K562 (cell line): Measurements from ENCODE around the gene FOXJ2. TPM values are rescaled to one million over a fixed set of nuclear protein-coding genes. Genes with fewer than 3 reads are reported as not detected.

Experiments
- ATF4 ChIP-seq: fragments of 450-650 bp; formaldehyde crosslinking; IDR thresholded peaks from 2 replicates; pipeline ENCODE4 v1.4.0; 2022; ENCODE audit warnings: mild to moderate bottlenecking, moderate library complexity
- CBFA2T3 ChIP-seq: fragments of 450-650 bp; IDR thresholded peaks from 2 replicates; pipeline ENCODE4 v1.6.1; 2017
- ETV1 ChIP-seq: fragments of 450-650 bp; conservative IDR thresholded peaks from 2 replicates; pipeline ENCODE4 v1.6.1; 2016; ENCODE audit warnings: missing genetic modification characterization, control low read depth, low read depth, missing compliant biosample characterization
- KDM1A ChIP-seq, 2 experiments: fragments of 450-650 bp; IDR thresholded peaks; 2 replicates each; pipeline ENCODE4 v1.6.1; 2016; ENCODE audit warnings: mild to moderate bottlenecking in 2 of 2
- KLF16 ChIP-seq: IDR thresholded peaks from 2 replicates; pipeline ENCODE4 v1.6.1; 2016; ENCODE audit warnings: antibody characterized with exemption
- MAFG ChIP-seq: fragments of 450-650 bp; conservative IDR thresholded peaks from 2 replicates; pipeline ENCODE4 v1.6.1; 2016; ENCODE audit warnings: missing genetic modification characterization, missing compliant biosample characterization
- RCOR1 ChIP-seq, 2 experiments: IDR thresholded peaks; 2 replicates each; pipeline ENCODE4 v1.6.1; 2012; ENCODE audit warnings: low read depth in 2 of 2, low read length in 2 of 2, borderline replicate concordance in 1 of 2, improper control_type of control experiment in 1 of 2
- SMAD1 ChIP-seq: fragments of 150-350 bp; IDR thresholded peaks from 2 replicates; pipeline ENCODE4 v1.6.1; 2014; ENCODE audit warnings: low read length, low read depth; ENCODE audit not compliant: partially characterized antibody
- TOE1 ChIP-seq, 2 experiments: fragments of 450-650 bp in 1 of 2; sonication (generic) in 1 of 2; formaldehyde crosslinking in 1 of 2; IDR thresholded peaks; 2 replicates each; pipeline versions ENCODE4 v1.7.1 to v1.8.0; 2016 to 2022; ENCODE audit warnings: borderline replicate concordance in 2 of 2, mild to moderate bottlenecking in 2 of 2, antibody characterized with exemption in 1 of 2, inconsistent platforms in 1 of 2, low read depth in 1 of 2, missing genetic modification reagents in 1 of 2, moderate library complexity in 1 of 2
- ZNF318 ChIP-seq, 2 experiments: fragments of 450-650 bp; IDR thresholded peaks; 2 replicates each; pipeline ENCODE4 v1.6.1; 2016; ENCODE audit warnings: mild to moderate bottlenecking in 2 of 2, borderline replicate concordance in 1 of 2, low read depth in 1 of 2, moderate library complexity in 1 of 2
- polyA plus RNA-seq, 8 experiments: library from polyadenylated mRNA; depleted of rRNA in 4 of 8; stranded (reverse) in 5 of 8; unstranded in 3 of 8; fragments of >200 nt; fragmentation: Nextera tagmentation in 2 of 8; fragmentation: Illumina TruSeq in 1 of 8; extraction: Ambion mirVana in 2 of 8; extraction: Trizol in 1 of 8; gene quantifications; 2 replicates each; pipeline versions ENCODE4 v1.2.1 to v1.2.3, GENCODE V29; 2011 to 2014; ENCODE audit warnings: inconsistent platforms in 1 of 8, missing spikeins in 1 of 8
- total RNA-seq, 7 experiments: library from RNA; depleted of rRNA in 6 of 7; stranded (reverse); fragments of >200 nt in 6 of 7; fragmentation: Illumina TruSeq in 2 of 7; extraction: Trizol in 2 of 7; gene quantifications; 2 replicates each; pipeline versions ENCODE4 v1.2.1 to v1.2.3, GENCODE V29; 2011 to 2021; ENCODE audit warnings: low replicate concordance in 1 of 7

FOXJ2 gene
- total and polyA plus RNA-seq, 9 of the 15 experiments (the other 6 are each of a cell fraction or from before 2014, with no cell fraction given): 1.0 to 7.5 (median 2.4) TPM

- TF ChIP-seq TOE1 (IDR thresholded peaks at IDR 0.05; ENCODE audit: borderline replicate concordance) (peak; percentile 33; the same call in 1 of the 2 replicates), TOE1 (CRISPR knock-in tag; IDR thresholded peaks at IDR 0.05; ENCODE audit: borderline replicate concordance, low read depth) (no peak), CBFA2T3 (peak; percentile 83), ZNF318 (IDR thresholded peaks at IDR 0.05; ENCODE audit: borderline replicate concordance in 1 of 2, low read depth in 1 of 2) (peak in 1 of 2 experiments; percentile 20; a peak in 1 of 4 replicates), MAFG (peak; percentile 51), ATF4 (no peak), KLF16 (peak; percentile 60), ETV1 (tag) (peak; percentile 35; the same call in 1 of the 2 replicates), KDM1A (IDR thresholded peaks at IDR 0.05) (peak in 1 of 2 experiments; percentile 41; a peak in 1 of 4 replicates), SMAD1 (no peak), RCOR1 (IDR thresholded peaks at IDR 0.05; ENCODE audit: borderline replicate concordance in 1 of 2, low read depth in 2 of 2, low read length in 2 of 2) (0 out of 4 replicates have a peak, but pooled peaks of 1 of the 2 experiments have one; percentile 49)
Measured at GRCh38 chr12:7989827-7990491, 42.6 kb upstream of the FOXJ2 start (continued).
